PC-9 (cell line): Measurements from ENCODE around the gene TBC1D22A.

Source experiments
- CTCF ChIP-seq: fragments of 200-600 bp; sonication (generic); conservative IDR thresholded peaks from 2 replicates; pipeline ENCODE4 v1.6.1; 2017; ENCODE audit warnings: mixed run types, antibody characterized with exemption, mild to moderate bottlenecking, moderate library complexity
- EZH2 ChIP-seq: fragments of 200-600 bp; sonication (generic); IDR thresholded peaks from 2 replicates; pipeline ENCODE4 v1.8.0; 2017; ENCODE audit warnings: antibody characterized with exemption, low read depth

DNA sequence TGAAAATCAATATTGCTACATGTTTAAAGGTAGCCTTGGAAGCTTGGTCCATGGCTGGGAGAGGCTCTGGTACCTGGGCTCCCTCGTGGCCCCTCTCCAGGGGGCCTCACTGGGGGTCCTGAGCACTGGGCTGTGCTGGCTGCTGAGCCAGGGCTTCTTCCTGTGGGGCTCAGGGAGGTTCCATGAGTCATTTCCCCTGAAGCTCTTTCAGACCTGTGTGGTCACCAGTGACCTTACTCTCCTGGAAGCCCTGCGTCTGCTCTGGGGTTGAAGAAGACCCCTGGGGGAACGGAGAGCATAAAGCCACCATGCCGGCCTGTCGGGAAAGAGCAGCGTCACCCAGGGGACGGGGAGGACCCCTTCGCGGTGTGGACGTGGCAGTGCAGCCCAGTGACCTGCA is 389.0 kb downstream of the TBC1D22A start:
- TF ChIP-seq EZH2 (no peak), CTCF (no peak)
